Stimulated activated CD4-positive, alpha-beta T cell treated with anti-CD3 and anti-CD28 coated beads, Interleukin-1b, Interleukin-23, amount 100 ng/mL, for 1 hour (primary cell): Measurements from ENCODE around the gene FBXO3.

Experiments
- DNase-seq, 2 donors: peaks; one replicate each; pipeline ENCODE4 v3.0.0-alpha.2; 2020; ENCODE audit warnings: low read depth in 2 of 2

Gene FBXO3

DNA sequence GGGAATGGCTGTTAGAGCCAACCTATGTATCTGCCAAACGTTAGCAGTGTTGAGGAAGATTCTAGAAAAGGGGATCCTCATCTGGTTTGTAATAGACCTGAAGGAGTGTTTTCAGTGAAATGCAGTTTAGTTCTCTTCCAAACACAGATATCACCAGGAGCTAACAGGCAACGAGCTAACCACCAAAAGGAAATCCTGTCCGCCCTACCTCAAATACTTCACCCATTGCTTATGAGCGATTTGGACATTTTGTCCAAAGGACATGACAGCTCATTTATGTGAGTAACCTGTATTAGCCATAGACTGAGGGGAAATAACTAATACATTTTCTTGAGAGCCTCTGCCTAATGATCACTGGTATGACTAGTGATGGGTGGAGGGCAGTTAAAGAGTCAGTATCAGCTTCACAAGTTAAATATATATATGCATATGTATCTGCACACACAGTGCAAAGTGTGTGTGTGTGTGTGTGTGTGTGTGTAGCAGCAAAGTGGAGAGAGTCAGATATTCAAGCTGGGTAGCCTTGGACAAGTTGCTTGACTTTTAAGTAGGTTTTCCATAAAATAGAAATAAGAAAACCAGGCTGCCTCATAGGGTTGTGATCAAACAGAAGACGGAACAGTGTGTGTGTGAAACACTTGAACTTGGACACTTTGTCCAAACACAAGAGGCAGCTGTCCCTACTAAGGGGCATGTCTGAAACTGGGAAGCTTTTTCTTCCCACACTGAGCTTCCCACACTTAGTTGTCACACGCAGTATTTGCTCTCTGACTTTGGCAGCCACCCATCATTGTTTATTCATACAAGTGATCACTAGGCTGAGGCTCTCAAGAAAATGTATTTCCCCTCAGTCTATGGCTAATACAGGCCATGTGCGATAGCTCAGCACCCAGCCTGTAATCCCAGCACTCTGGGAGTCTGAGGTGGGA lies 72.8 kb downstream of the FBXO3 start:
- no peak for DNase-seq

DNA sequence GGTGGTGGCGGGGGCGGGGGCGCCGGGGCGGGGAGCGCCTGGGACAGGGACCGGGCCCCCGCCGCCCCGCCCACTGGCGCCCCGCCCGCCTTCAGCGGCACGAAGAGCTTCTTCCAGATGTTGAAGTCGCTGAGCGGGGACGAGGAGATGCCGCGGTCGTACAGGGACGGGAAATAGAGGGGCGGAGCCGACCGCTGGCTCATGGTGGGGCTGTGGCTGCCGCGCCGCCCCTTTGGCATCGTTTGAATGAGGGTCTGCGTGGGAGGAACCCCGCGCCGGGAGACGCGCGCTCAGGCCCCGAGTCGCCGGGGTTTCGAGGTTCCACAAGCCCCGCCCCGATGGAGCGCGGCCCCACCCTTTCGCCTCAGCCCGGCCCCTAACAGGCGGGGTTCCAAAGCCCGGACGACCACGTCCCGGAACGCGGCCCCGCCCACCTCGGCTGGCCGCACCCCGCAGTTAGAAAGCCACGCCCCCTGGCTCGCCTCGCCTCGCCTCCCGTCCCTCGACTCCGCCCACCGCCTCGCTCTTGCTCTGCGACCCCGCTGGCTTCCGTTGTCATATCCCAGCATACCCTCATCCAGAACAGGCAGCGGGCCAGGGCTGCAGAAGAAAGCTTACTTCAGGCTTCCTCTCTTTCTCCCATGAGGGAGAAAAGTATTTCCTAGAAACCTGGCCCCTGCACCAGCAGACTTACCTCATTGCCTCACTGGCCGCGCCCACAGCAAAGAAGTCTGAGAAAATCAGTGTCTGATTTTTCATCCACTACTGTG lies 73.6 kb downstream of the FBXO3 start, which contains the start of gene C11orf91:
Gene C11orf91 (minus strand): TSS at position 325 of the 770 bp plus-strand sequence. CDS start 86 bp downstream, at position 239.
- peak; percentile 90 for DNase-seq

DNA sequence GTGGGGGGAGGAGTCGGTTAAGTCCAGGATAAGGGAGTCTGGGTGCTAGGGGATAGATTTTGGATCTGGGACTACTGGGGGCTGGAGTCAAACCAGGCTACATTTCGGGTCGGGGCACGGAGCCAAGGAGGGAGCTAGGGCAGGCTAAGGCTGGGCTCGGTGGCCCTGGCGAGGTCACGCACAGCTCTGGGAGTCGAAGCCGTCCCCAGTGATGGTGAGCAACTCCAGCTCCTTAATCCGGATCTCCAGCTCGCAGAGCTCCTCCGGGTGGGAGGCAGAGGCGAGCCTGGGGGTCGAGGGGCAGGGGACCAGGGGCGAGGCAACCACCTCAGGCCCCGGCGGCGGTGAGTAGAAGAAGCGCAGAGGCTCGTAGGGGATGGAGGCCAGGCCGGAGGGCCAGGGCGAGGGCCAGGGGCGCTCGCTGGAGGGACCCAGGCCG lies 74.2 kb downstream of the FBXO3 start:
- no peak for DNase-seq

DNA sequence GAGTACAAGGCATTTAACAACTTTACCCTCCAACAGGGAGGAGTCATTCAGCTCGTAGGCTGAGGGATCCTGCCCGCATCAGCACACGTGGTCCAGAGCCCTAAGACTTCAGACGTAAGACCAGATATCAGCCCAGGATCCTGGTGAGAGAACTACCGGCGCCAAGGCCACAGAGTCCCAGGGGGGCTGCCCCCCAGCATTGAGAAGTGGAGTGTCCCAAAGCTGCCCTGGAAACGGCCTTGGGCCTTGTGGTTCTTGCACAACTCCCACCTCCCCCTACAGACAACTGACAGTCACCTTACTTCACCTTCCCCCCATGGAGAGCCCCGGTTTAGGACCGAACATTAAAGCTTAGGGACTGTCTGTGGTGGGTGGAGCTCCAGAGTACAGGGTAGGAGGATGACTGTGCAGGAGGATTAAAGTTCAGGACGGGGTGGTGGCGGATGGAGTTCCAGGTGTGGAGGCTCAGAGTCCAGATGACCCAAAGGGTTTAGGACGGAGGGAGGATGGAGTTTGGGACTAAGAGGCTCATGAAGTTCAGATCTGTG lies 74.7 kb downstream of the FBXO3 start:
- DNase-seq: no peak

DNA sequence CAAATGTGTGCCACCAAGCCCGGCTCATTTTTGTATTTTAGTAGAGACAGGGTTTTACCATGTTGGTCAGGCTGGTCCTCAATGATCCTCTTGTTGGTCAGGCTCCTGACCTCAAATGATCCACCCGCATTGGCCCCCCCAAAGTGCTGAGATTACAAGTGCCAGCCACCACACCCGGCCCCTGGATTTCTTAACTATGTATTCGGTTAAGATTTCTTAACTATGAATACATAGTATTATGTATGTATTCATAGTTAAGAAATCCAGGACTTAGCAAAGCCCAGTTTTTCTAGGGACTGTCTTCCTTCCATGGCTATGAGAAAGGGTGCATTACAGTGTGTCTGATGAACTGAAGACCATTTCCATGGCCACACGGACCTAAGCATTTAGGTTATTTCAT lies 75.4 kb downstream of the FBXO3 start:
- no peak for DNase-seq

DNA sequence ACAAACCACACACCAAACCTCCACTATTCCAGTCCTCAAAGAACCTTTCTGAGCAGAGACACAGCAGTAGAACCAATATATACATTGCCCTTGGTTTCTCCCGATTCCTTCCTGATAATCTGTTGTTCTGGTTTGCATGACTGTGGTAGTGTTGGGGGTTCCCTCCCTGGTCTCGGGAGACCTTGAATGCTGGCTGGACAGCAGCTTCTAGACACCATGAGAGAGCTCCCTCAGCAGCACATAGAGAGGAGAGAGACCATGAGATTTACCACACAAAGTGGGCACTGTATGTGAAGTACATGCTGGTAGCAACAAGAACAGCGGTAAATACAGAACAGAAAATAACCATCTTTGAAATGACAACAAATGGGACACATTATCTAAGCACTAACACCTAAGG lies 76.3 kb downstream of the FBXO3 start:
- no peak for DNase-seq

DNA sequence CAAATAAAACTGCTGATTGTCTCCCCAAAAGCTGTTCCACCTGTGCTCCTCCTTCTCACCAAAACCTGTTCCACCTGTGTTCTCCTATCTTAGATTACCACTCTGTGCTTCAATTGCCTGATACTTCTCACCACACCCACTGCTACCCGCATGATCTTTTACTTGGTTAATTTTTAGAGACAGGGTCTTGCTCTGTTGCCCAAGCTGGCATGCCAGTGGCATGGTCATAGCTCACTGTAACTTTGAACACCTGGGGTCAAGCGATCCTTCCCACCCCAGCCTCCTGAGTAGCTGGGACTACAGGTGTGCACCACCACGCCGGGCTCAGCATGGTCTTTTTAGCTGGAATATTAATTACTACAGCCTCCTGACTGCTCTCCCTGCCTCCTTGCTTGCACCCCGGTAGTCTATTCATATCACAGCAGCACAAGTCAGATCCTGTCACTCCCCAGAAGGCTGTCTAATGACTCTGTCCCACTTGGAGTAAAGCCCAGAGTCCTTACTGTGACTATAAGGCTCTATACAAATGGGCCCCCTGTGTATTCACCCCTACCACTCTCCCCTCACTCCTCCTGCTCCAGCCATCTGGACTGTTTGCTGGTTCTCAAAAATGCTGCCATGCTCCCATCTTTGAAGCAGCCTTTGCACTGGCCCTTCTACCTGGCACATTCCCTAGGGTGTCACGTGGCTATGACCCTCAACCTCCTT lies 77.2 kb downstream of the FBXO3 start:
- no peak for DNase-seq

DNA sequence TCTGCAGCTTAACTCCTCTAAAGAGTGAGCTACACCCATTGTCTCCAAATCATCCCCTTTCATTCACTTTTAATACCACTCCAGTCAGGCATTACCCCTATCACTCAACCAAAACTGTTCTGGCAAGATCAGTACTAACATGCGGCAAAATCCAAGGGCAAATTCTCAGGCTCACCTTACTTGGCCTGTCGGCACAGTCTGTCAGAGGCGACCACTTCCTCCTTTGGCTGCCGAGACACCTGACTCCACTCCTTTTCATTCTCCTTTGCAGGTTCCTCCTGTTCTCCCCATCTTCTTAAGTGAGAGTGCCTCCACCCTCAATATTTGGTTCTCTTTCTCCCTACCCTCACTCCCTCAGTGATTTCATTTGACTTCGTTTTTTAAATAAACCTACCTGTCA lies 77.9 kb downstream of the FBXO3 start:
- DNase-seq: no peak

DNA sequence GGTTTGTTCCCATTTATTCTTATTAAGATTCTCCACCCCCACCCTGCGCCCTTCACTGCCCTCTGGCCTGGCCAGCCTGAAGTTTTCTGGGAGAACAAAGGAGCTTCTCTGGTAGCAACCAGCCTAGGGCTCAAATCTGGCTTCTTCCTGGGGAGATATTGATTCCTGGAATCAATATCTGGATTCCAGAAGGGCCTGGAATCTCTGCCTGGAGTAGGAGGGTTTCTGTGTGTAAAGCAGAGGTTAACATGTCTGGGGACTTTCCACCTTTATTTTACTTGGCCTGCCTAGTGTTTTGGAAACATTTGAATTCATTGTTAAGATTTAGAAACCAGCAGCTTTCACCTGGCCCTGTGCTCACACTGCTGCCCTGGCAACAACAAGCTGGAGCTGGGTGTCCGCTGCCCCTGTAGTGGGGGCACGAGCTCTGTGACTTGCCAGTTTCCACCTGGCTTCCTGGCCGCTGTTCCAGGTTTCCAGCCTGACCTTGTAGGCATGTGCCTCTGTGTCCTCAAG lies 79.2 kb downstream of the FBXO3 start:
- DNase-seq: no peak

DNA sequence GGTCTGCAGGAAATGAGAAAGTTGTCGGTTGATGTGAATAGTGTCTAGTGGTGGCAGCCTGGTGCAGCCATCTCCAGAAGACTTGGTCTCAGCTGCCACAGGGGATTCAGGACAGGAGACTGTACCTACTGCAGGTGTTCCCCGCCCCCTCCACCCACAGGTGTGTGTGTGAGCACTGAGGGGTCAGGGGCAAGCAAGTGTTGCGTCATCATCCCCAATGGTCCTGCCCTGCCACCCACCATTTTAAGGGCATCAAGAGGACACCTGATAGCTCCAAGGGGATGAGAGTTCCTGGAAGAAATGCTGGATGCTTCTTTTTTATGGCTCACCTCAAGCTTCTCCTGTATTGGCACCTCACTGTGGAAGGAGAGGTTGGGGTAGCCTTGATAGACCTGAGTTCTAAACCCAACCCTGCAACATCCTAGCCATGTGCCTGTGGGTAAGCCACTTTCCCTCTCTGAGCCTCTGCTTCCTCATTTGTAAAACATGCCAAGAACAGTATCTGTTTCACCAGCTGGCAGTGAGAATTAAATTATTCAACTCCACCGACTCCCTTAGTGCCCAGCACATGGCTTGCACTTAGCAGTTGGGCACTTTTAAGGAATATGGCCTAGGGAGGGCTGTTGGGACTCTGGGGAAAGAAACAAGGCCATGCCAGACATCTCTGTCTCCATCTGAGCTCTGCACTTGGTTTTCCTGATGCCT lies 79.8 kb downstream of the FBXO3 start:
- DNase-seq: no peak

DNA sequence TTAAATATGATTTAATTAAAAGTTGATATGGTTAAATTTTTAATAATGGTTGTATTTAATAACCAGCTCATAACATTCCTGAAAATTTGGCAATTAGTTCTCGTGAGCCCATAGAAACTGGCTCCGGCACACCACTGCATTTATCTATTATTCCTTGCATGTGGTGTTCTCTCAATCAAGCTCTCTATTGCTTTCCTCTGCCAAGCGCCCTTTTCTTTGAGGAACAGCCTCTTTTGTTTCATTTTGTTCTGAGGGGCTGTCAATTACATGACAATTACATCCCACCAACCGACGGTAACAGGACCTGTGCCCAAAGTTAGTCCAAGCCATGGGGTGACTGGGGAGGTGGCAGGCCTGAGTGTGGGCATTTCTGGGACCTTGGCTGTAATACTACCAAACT lies 81.8 kb downstream of the FBXO3 start:
- no peak for DNase-seq

DNA sequence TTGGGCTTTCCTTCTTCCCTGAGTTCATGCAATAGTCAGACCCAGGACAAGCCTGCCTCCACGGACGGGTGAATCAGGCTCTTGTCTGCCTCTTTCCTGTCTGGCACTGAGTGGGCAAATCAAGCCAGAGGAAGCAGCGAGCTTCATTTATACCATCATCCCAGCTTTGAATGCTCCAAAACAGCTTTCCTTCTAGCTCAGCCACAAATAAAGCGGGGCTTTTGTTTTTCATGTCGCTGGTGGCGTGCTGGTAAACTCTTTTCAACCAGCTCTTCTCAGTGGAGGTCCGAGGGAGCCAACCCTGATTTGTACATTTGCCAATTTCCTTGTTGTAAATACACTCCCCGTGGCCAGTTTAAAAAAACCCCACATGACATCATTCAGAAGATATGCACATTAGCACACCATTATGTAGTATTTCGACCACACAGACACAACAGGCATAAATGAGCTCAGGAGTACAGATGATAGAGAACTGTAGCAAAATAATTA lies 82.3 kb downstream of the FBXO3 start:
- DNase-seq: no peak

DNA sequence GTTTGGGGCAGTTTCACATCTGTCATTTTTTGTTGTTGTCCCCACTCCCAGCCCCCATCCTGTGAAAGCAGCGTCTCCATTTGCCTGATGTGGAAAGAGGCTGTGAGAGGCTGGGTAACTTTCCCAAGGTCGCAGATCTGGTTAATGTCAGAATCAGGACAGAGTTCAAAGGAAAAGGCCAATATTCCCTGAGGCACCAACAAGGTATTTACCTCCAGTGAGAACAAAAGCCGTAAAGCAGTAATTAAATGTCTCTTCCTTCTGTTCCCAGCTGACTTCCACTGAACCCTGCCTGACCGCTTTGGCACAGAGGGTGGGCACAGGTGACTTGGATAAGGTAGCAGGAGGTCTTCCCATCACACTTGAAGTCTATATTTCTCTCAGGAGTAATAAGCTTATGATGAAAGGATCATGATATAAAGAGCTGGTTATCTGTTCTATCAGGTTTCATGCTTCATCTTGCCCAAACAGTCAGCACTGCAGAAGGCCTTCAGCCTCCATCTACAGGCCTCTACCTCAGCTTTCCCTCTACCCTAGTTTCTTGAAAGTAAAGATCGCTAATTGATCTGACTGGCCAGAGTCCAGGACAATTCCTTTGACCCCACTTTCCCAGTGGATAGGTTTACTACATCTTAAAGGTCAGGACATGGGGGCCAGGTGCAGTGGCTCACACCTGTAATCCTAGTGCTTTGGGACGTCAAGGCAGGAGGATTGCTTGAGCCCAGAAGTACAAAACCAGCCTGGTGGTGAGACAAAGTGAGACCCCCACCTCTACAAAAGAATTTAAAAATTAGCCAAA lies 83.1 kb downstream of the FBXO3 start:
- DNase-seq: no peak
